HG02981 (cell line): Measurements from ENCODE around the gene MED20.

Source experiments
- ATAC-seq: cut with Tn5 transposase; IDR thresholded peaks from one replicate; pipeline ENCODE4 v1.9.1; 2021; ENCODE audit warnings: mild to moderate bottlenecking, moderate library complexity; ENCODE audit not compliant: unreplicated experiment

The MED20 gene

GRCh38 chr6:41941280-41942066 lies 20.5 kb upstream of the MED20 start, which contains the start of gene CCND3:
Gene CCND3, minus strand, starts transcription at chr6:41941808. Its CDS starts 159 bp downstream, at chr6:41941649.
- peak; percentile 85 for ATAC-seq

- no peak for ATAC-seq
Measured at GRCh38 chr6:41940759-41941279, 19.9 kb upstream of the MED20 start.

GRCh38 chr6:41939848-41940758 lies 19.2 kb upstream of the MED20 start:
- no peak for ATAC-seq

- ATAC-seq = no peak
Measured at GRCh38 chr6:41939176-41939847, 18.4 kb upstream of the MED20 start.

- ATAC-seq = no peak
Measured at GRCh38 chr6:41938590-41939175, 17.7 kb upstream of the MED20 start.

GRCh38 chr6:41937861-41938574 lies 17.1 kb upstream of the MED20 start:
- ATAC-seq = no peak

- no peak for ATAC-seq
Measured at GRCh38 chr6:41937472-41937860, 16.5 kb upstream of the MED20 start.

- no peak for ATAC-seq
Measured at GRCh38 chr6:41936073-41936837, 15.3 kb upstream of the MED20 start.

GRCh38 chr6:41935685-41936072 lies 14.7 kb upstream of the MED20 start:
- ATAC-seq = no peak

- no peak for ATAC-seq
Measured at GRCh38 chr6:41935193-41935574, 14.2 kb upstream of the MED20 start.

GRCh38 chr6:41934278-41935192 lies 13.6 kb upstream of the MED20 start:
- no peak for ATAC-seq

GRCh38 chr6:41932378-41932777 lies 11.4 kb upstream of the MED20 start:
- no peak for ATAC-seq

GRCh38 chr6:41931792-41932191 lies 10.9 kb upstream of the MED20 start:
- ATAC-seq = no peak

GRCh38 chr6:41929924-41930323 lies 9.0 kb upstream of the MED20 start:
- no peak for ATAC-seq

- no peak for ATAC-seq
Measured at GRCh38 chr6:41927253-41927652, 6.3 kb upstream of the MED20 start.

GRCh38 chr6:41922154-41922553 lies 1.2 kb upstream of the MED20 start:
- no peak for ATAC-seq

GRCh38 chr6:41921712-41921998 lies 716 bp upstream of the MED20 start:
- no peak for ATAC-seq

- no peak for ATAC-seq
Measured at GRCh38 chr6:41917528-41917927, 3.4 kb downstream of the MED20 start.
